Activated CD4-positive, alpha-beta T cell treated with anti-CD3 and anti-CD28 coated beads, Interleukin-2, amount 50 U/mL, for 1 hour (primary cell): Measurements from ENCODE around the gene HS6ST1.
"Not testable (repeated sequence)": the region's sequence is repeated elsewhere in the genome, so short reads cannot be mapped to it uniquely, and the experiment has no call there.

Experiments used
- DNase-seq: peaks from one replicate; pipeline ENCODE4 v3.0.0-alpha.2; 2020

HS6ST1 gene

DNA sequence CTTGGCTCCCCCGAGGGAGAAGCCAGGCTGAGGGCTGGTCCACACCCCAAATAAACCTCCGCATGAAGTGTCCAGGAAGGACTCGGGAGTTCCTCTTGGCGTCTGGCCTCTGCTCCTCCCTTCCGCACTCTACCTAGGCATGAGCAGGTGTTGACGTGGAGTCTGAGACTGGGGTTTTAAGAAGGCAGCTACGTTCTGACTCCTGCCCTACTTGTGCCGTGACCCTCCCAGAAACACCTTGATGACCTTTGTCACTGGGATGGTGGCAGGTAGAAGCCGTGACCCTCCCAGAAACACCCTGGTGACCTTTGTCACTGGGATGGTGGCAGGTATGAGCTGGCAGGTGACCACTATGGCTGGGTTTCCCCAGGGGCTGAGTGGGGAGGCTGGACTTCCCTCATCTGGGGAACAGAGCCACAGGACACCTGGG is 54.8 kb downstream of the HS6ST1 start:
- no peak for DNase-seq

DNA sequence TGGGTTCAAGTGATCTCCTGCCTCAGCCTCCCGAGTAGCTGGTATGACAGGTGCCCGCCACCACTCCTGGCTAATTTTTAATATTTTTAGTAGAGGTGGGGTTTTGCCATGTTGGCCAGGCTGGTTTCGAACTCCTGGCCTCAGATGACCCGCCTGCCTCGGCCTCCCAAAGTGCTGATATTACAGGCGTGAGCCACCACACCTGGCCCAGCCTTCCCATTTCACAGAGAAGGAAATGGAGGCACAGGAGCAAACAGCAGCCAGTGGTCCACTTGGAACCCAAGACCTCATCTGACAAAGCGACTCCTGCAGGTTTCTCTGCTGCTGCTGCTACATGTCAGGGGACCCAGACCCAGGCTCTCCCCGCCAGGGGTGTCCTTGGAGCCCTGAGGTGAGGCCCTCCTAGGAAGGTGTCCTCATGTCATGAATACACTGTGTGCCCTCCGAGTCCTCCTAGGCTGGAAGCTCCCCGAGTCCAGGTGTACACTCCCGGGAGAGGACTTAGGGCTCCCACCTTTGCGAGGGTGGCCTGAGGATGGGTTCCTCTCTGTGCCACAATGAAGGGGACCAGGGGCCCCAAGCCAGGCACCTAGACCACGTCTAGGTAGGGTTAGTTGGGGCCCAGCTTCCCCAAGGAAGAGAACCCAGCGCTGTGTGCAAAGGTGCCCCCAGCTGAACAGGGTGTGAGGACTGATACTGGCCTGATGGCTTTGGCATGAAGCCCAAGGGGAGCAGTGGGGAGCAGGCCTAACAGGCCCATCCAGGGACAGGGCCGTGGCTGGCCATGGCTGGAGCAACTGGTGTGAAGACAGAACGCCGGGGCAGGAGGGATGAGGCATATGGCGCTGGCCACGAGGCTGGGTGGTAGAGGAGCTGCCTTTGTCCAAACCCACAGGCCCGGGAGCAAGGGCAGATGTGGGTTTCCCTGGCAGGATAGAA is 56.1 kb downstream of the HS6ST1 start:
- DNase-seq = no peak

DNA sequence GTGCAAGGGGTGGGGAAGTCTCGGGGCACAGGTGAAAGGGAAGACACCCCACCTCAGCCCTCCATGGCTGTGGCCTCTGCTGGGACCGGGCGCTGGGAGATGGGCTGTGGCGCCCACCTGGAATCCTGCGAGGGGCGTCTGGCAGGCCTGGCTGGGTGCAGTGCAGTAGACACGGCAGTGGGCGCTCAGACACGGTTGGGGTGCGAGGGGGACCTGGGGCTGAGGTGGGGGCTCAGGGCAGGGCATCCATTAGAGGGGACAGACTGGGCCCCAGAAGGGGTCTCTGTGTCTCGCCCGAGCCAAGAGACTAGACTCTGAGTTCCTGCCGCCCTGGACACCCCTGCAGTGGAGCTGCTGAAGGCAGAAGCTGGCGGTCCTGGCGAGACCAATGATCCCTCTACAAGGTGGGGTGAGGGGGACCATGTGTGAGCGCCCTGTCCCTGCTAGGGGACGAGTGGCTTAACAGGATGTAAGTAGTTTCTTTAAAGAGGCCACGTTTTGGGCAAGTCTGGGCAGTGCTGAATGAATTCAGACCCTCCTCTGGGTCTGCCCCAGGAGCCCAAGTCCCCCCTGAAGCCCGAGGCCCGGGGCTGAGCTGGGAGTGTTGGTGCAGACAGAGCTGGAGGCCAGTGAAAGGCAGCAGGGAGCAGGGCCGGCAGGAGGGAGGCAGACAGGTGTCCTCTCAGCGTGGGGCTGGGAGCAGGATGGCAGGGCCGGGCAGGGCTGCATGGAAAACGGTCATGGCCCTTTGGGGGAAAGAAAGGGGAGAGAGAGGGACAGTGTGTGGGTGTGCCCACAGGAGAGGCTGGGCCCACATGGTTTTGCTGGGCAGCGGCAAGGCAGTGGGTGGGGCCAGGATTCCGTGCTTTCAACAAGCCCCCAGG is 57.2 kb downstream of the HS6ST1 start:
- no peak for DNase-seq

DNA sequence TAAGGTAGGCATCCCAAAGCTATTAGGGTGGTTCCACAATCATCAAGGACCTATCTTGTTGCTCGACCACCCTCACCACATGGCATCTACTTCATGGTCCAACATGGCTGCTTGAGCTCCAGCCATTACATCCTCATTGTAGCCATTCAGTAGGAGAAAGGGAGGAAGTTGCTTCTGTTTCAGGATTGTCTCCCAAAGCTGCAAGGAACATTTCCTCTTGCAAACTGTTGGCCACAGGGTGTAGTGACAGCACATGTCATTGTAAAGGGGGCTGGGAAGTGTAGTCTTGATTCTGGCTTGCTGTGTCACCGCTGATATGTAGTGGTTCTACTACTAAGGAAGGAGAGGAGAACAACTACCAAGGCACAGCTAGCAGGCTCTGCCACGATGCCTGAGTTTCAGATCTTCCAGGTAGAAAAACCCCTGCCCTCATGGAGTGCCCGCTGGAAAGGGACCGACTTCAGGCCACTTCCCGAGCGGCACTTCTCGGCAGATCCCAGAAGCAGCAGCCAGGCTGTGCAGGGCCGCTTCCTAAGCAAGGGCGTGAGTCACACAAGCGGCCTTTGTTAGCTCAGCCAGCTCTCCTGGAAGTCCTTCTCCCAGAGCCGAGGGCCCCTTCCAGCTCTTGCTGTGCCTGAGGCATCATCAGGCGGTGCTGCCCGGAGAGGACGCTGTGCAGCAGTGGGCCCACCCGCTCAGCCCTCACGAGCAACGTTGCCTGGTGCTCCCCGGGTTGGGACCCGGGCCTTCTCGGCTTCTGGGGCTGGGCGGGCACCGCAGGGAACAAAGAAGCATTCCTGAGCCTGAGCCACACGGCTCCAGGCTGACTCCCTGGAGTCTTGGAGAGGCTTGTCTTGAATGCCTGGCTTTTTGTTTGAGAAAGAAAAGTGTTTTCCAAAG is 58.2 kb downstream of the HS6ST1 start:
- no peak for DNase-seq

DNA sequence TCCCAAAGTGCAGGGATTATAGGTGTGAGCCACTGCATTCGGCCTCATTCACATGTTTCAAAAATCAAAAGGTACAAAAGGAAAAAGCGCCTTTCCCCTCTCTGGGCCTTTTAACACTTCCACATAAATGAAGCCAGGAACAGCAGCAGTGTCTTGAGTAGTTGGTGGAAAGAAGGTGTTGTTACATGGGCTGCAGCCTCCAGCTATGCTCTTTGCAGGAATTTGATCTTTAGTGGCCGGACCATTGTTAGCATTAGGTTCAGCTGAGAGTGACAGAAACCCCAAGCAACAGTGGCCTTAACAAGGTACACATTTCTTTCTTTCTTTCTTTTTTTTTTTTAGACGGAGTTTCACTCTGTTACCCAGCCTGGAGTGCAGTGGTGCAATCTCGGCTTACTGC is 59.1 kb downstream of the HS6ST1 start:
- DNase-seq = no peak

DNA sequence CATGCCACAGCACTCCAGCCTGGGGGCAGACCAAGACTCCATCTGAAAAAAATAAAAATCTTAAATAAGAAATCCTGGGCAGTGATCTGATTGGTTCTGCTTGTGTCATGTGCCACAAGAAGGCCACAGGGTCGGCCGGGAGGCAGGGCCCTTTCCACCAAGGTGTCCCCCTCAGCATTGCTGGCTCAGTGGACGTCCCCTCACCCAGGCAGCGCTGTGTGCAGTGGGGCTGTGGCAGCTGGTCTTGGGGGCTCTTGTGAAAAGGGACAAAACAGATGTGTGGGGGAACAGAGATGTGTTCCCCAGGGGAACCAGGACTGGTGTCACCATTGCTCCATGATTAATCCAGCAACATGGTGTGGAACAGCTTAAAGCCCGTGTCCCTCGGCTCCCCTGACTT is 60.5 kb downstream of the HS6ST1 start:
- no peak for DNase-seq

DNA sequence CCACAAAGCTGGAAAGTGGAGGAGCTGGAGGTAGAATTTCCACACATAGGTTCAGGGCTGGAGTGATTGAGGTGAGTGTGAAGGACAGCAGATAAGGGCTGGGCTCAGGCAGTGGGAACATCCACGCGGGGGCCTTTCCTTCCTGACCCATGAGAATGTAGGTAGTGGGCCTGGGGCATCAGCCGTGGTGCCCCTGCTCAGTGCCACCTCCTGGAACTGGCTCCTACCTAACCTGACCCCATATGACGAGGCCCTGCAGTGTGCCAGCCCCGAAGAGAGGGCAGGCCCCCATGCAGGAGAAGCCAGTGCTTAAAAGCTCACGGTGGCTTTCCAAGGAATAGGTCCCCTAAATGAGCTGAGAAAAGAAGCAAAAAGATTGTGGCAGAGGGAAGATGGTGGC is 66.2 kb downstream of the HS6ST1 start:
- no peak for DNase-seq

DNA sequence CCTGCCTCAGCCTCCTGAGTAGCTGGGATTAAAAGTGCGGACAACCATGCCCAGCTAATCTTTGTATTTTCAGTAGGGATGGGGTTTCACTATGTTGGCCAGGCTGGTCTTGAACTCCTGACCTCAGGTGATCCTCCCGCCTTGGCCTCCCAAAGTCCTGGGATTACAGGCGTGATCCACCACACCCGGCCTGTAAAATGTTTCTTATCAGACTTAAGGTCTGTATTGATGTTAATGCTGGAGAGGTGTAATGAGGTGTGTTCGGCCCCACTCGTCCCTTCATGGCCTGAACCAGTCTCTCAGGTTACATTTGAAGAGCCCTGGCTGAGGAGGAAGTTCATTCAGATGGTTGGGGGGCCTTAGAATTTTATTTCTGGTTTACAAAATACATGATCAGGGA is 66.6 kb downstream of the HS6ST1 start:
- DNase-seq = not testable (repeated sequence)

DNA sequence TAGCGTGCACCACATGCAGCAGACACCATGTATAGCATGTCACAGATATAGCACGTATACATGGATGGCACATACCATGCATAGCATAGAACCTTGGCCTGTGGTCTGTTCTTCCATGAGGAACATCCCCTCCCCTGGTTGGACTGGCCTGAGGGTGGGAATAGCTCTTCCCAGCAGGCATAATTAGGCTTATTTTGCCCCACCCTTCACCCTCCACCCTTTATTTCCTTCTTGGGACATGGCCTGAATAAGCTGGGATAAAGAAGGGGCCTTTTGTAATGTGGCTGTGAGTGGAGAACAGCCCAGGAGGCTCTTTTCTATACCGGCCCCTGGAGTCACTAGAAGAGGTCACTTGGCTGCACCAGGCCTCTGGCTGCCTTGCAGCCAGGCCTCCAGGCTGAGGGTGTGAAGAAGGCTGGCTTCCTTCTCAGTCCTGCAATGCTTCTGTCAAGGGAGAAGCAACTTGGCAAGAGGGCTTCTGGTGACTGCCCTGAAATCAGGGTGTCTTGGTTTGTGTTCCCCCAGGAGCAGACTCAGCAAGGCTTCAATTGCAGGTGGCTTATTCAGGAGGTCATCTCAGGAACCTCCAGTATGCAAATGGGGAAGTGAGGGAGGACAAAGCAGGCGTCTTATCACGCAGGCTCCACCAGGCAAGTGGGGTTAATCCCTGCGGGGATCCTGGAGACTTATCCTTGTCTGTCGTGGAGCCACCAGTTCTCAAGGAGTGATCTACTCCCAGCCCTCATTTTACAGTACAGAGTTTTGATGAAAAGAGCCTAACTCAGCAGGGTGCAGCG is 68.2 kb downstream of the HS6ST1 start:
- no peak for DNase-seq

DNA sequence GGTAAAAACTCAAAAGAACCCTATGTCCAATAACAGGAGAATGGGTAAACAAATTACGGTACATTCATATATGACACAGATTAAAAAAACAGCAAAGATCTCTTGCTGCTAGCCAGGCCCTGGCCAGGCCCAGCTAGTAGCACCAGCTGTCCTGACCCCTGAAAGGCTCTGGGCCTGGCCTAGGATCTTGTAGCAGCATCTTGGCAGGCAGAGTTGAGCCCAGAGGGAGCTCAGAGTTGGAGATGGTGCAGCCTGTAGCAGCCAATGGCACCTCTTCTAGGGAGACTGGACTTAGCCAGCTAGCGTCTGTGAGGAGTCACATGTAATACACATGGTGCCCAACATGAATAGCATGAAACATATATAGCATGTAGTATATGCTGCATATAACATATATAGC is 69.1 kb downstream of the HS6ST1 start:
- no peak for DNase-seq

DNA sequence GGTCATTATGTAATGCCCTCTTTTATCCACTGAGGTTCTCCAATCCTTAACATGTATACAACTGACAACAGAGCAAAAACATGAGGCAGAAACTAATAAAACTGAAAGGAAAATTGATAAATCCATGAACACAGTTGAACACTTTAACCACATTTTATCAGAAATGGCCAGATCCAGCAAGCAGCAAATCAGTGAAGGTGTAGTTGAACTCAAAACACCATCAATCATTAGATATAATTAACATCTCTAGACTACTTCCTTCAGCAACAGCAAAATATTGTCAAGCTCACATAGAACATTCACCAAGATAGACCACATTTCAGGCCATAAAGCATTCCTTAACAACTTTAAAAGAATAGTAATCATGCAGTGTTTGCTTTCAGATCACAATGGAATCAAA is 72.9 kb downstream of the HS6ST1 start:
- no peak for DNase-seq

DNA sequence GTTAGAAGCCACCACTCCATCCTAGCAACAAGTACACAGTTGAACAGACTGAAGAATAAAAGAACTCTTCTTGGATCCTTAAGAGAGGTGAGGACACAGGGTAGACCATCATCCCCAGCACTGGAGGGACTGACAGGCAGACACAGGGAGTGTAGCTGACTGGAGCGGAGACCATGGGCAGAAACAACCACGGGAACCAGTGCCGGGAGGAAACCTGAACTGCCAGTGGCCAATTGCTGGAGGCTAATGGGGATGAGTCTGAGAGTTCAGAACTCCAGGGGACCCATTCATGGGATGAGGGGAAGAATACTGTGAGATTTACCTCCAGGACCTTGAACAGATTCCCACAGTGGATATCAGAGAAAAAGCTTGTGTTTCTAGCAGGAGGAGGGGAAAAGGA is 76.8 kb downstream of the HS6ST1 start:
- no peak for DNase-seq

DNA sequence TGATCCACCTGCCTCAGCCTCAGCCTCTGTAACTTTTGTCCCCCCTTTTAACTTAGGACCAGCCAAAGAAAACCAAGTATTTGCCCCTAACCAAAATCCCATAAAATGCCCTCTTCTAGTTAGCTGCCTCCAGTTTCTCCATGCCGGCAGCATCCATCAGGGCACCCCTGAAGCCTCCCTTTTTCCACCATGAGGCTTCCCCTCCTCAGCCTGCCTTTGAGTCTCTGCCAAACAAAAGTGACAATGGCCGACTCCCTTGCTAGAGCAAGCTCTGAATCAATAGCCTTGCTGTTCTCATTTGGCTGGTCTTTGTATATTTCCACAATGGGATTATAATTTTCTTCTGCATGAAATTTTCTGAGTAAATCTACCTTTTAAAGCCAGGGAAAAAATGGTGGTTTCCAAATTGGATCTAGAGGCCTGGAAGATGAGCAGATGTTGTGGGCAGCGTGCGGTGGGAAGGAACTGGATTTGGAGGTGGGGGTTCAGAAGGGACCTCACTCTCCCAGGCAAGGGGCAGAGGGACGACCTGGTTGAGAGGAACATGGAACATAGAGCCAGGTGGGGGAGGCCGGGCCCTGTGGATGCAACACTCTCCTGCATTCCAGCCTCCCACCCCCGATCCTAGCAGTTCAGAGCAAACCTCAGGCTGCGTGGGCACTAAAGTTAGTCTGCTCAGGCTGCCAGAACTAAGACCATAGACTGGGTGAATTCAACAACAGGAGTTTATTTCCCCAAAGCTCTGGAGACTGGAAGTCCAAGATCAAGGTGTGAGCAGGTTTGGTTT is 80.6 kb downstream of the HS6ST1 start:
- no peak for DNase-seq

DNA sequence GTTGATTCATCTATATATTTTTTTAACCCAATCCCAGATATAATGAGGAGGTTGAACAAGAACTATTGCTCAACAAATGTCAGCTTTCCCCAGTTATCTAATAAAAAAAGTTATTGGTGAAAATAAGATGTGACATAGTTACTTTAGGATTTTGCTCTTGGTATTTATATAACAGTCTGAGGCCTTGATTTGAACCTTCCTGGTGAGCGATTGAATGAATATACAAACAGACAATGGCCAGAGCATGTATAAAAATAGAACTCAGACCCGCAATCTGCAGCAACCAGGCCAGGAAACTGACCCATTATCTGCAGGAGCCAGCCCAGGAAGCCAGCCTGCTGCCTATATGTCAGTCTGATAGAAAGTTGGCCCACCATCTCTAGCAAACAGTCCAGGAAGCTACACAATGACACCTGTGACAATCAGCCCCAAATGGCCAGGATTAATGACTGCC is 81.6 kb downstream of the HS6ST1 start:
- no peak for DNase-seq

DNA sequence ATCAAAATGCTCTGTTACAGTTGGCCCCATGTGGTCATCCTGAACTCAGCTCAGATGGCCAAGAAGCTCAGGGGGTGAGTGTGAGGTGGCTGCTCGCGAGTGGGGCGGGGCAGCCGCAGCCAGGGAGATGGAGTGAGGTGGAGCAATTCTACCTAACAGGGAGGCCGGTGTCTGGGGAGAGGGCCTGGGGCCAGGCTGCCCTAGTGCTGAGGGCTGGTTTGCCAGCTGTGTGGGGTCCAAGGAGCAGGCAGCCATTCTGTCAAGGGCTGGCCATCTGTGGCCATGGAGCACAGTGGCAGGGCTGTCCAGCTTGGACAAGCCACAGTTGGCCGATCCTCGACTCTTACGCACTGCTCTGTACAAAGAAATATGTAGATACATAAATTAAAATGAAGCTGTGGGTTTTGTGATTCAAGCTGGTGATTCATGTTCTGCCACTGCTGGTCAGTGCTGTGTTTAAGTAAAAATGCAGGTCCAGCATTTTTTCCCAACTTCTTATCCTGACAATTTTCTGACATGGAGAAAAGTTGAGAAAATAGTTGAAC is 82.1 kb downstream of the HS6ST1 start:
- no peak for DNase-seq

DNA sequence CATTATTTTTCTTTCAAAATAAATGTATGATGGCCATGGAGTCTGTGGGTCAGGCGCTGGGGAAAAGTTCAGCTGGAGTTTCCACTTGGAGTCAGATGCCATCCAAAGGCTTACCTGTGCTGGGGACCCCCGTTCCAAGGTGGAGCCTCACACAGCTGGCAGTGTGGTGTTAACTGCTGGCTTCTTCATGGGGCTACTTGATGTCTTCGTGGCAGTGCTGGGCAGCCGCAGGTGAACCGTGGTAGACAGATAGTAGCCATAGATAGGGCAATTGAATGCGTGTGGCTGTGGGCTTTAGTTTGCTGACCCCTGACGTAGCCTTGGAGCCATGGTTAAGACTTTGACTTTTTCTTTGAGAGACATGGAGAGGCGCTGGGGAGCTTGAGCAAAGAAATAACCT is 83.1 kb downstream of the HS6ST1 start:
- no peak for DNase-seq

DNA sequence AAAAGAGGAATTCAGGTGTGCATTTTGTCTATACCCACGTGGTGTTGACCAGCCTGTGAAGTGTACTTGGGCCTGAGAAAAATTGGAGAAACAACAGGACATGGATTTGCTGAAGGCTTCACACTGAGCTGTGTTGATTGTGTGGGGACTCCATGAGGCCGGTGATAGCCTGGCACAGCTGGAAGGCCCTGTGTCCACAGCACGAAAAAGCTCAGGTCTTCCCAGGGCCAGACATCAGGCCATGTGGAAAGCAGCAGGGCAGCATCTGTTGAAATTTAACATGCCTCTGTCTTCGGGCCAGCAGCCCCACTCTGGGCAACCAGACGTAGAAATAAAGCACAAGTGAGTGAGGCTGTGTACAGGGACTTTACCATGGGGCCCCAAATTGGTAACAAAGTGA is 84.1 kb downstream of the HS6ST1 start:
- DNase-seq = no peak

DNA sequence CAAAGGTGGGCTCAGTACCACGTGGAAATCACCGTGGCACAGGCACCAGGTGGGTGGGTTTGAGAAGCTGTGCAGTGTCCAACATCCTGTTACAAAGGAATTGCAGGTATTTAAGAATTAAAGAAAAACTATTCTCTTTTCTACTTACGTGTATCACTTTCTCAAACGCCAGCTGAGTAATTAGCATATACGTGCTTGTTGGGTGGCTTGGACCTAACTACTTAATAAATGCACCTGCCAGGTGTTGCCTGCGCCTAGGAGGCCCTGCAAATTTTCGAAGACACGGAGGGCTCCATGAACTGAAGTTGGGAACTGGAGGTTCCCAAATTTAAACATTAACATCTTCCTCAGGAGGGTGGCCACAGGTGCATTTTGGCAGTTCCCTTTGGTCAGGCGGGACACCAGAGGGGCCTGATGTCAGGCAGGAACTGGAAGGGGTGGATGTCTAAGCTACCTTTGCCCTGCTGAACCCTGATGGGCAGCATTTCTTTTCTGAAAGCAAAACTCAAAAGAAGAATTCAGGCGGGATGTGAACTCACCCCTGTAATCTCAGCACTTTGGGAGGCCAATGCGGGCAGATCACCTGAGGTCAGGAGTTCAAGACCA is 84.8 kb downstream of the HS6ST1 start:
- DNase-seq = no peak

DNA sequence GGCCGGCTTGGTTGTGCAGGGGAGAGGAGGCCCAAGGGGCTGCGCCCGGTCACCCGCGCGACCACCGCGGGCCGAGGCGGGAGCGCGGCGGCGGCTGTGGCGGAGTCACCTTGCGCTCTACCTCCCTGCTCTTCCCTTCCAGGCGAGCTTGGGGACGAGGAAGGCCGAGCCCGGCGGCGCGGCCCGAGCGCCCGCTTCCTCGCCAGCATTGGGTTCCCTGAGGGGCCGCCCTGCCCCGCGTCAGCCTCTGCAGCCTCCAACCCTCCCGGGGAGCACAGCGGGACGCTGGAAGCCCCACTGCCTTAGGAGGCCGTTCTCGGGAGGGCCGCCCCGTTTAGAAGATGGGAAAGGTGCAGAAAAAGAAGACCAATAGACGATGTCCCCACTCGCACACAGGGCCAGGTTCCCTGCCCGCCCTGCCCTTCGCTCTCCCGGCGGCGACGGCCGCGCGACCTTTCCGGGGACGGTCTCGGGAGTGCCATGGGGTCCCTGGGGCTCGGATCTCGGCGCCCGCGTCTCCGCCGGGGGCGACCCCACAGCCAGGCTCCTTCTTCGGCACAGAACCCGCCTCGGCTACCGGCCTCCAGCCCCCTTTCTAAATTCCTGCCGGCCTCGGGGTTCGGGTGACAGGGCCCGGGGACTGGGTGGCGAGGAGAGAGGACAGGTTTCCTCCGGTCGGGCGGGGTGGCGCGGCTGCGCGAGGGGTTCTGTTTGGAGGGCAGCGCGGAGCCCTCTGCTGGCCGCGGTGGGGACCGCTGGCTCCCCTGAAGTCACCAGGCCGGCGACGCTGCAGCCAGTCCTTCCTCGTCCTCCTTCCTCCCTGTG is 85.5 kb downstream of the HS6ST1 start:
- DNase-seq = peak; percentile 83
